ENCODE results near the gene SOX2. TPM values are rescaled to one million over a fixed set of nuclear protein-coding genes. Genes with fewer than 3 reads are reported as not detected.

Gene SOX2
- total RNA-seq, 1 donor = under 0.01 TPM

- Histone ChIP-seq H3K9me3 (ENCODE audit: low read depth, low read length) (no peaks in the 10 kb centered on the region), H3K27me3 (ENCODE audit: insufficient read depth, low read length) (peaks cover 99% of the 10 kb centered on the region), H3K4me3 (ENCODE audit: low read length) (no peak overlapping the region), H3K4me1 (ENCODE audit: insufficient read depth, low read length) (peaks cover 21% of the 10 kb centered on the region)
These were observed 12.4 kb upstream of the SOX2 start for GRCh38 chr3:181699171-181699903.

DNA sequence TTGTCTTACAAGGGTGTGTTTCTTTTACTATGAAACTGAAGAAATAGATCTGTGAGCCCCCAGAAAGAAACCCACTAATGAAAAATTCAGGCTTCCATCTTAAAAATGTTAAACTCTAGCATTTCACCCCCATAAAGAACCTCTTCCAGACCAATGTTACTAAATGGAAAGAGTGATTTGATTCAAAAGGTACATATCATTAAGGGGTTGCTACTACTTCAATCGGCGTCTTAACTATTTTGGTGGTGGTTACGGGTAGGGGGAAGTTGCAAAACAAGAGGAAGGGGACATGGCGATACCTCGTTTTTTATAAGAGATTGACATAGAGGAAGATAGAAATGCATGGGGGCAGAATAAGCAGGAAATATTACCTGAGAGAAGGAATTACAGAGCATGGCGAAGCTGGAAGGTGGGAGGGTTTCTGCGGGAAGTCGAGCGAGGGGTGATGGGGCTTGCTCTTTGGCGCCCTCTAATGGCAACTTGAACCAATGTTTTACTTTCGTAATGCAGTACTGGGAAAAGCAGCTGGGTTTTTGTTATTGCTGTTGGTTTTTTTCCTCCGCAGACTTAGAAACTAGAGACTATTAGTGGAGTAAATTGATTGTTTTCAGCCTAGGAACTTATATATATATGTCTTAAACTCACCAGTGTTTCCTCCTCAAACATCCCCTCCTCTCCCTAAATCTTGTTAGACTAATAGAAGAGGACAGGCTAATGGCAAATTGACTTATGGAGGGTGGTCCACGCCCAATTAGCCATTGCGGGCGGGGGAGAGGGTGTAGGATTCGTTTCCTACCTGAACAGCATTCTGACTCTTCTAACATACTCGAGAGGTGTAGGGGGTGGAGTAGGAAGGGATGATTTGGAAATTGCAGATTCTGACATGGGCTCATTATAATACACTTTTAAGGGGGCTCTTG lies 11.3 kb upstream of the SOX2 start:
- Histone ChIP-seq H3K4me1 (ENCODE audit: insufficient read depth, low read length) (peaks cover 21% of the 10 kb centered on the region), H3K9me3 (ENCODE audit: low read depth, low read length) (no peaks in the 10 kb centered on the region), H3K4me3 (ENCODE audit: low read length) (no peak overlapping the region), H3K27me3 (ENCODE audit: insufficient read depth, low read length) (peaks cover 99% of the 10 kb centered on the region)

DNA sequence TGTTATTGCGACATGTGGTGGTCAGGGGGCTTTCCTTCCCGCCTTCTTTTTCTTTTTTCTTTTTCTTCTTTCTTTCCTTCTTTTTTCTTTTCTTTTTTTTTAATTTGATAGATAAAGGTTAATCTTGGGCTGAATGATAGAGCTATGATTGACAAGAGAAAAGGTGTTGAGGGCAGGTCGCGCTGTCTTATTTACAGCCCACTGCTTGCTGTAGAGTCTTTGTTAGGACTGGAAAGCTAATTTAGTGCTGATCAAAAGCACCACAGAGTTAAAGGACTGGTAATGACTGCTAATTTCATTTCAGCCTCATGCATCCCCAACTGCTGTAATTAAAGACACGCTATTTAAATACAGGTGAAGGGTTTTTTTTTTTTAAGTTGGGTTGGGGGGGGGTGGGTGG lies 10.6 kb upstream of the SOX2 start:
- H3K9me3 ChIP-seq (ENCODE audit: low read depth, low read length) = no peaks in the 10 kb centered on the region
- peaks cover 14% of the 10 kb centered on the region for H3K4me1 ChIP-seq (ENCODE audit: insufficient read depth, low read length)
- peaks cover 99% of the 10 kb centered on the region for H3K27me3 ChIP-seq (ENCODE audit: insufficient read depth, low read length)
- H3K4me3 ChIP-seq (ENCODE audit: low read length) = no peak overlapping the region

- no peak overlapping the region for H3K4me3 ChIP-seq (ENCODE audit: low read length)
- no peaks in the 10 kb centered on the region for H3K9me3 ChIP-seq (ENCODE audit: low read depth, low read length)
- H3K4me1 ChIP-seq (ENCODE audit: insufficient read depth, low read length) = peaks cover 13% of the 10 kb centered on the region
- peaks cover 99% of the 10 kb centered on the region for H3K27me3 ChIP-seq (ENCODE audit: insufficient read depth, low read length)
These were observed 7.9 kb upstream of the SOX2 start for GRCh38 chr3:181703601-181704420.

DNA sequence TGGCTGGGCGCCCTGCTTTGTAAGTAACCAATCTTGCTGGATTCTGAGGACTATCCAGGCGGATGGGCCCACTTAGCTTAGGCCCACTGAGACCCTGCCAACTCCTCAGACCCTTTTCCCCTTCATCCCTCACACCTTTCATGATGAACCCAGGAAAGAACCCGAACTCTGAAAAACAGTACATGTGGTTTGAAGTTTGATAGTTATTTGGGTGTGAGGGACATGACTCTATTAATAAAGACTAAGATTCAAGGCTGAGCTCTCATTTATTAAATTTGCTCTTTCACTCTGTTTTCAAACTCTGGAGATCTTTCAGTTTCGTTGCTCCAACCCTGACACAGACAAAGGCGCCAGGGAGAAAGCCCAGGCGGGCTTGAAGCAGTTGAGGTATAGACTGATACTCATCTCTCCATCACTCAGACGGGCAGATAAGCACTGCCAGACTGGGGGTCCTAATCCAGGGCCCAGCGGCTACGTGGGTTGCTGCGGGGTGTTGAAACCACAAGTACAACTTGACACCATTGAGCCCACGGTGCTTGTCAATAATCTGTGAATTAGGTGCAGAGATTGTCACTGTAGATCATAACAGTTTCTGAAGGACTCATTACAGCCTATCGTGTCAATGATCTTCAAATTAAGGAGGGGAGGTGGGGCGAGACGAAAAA lies 7.2 kb upstream of the SOX2 start:
- Histone ChIP-seq H3K27me3 (ENCODE audit: insufficient read depth, low read length) (peaks cover 99% of the 10 kb centered on the region), H3K4me3 (ENCODE audit: low read length) (no peak overlapping the region), H3K9me3 (ENCODE audit: low read depth, low read length) (no peaks in the 10 kb centered on the region), H3K4me1 (ENCODE audit: insufficient read depth, low read length) (peaks cover 14% of the 10 kb centered on the region)

- Histone ChIP-seq H3K4me3 (ENCODE audit: low read length) (no peak overlapping the region), H3K4me1 (ENCODE audit: insufficient read depth, low read length) (peaks cover 17% of the 10 kb centered on the region), H3K9me3 (ENCODE audit: low read depth, low read length) (no peaks in the 10 kb centered on the region), H3K27me3 (ENCODE audit: insufficient read depth, low read length) (peaks cover 99% of the 10 kb centered on the region)
These were observed 6.6 kb upstream of the SOX2 start for GRCh38 chr3:181705086-181705480.

DNA sequence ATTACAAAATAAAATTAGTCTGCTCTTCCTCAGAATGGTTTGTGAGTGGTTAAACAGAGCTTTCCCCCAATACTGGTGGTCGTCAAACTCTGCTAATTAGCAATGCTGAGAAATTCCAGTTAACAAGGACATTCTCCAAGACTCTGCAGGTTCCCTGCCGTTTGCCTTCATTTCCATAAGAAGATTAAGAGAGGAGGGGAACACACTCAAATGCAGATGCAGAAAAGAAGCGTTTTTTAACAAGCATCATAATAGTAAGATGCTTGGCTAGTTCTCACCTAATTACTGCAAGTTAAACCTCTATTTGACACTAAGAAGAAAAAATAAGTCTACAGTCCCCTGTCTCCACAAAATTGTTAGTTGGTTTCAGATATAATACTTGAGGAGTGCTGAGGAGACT lies 3.7 kb upstream of the SOX2 start:
- peaks cover 20% of the 10 kb centered on the region for H3K4me1 ChIP-seq (ENCODE audit: insufficient read depth, low read length)
- peaks cover 97% of the 10 kb centered on the region for H3K27me3 ChIP-seq (ENCODE audit: insufficient read depth, low read length)
- no peak overlapping the region for H3K4me3 ChIP-seq (ENCODE audit: low read length)
- H3K9me3 ChIP-seq (ENCODE audit: low read depth, low read length) = no peaks in the 10 kb centered on the region

- Histone ChIP-seq H3K27me3 (ENCODE audit: insufficient read depth, low read length) (peaks cover 97% of the 10 kb centered on the region), H3K9me3 (ENCODE audit: low read depth, low read length) (no peaks in the 10 kb centered on the region), H3K4me3 (ENCODE audit: low read length) (no peak overlapping the region), H3K4me1 (ENCODE audit: insufficient read depth, low read length) (peaks cover 19% of the 10 kb centered on the region)
These were observed 2.0 kb upstream of the SOX2 start for GRCh38 chr3:181709537-181710279.

GRCh38 chr3:181710345-181711291 lies 1.1 kb upstream of the SOX2 start:
- no peaks in the 10 kb centered on the region for H3K9me3 ChIP-seq (ENCODE audit: low read depth, low read length)
- peaks cover 97% of the 10 kb centered on the region for H3K27me3 ChIP-seq (ENCODE audit: insufficient read depth, low read length)
- peaks cover 19% of the 10 kb centered on the region for H3K4me1 ChIP-seq (ENCODE audit: insufficient read depth, low read length)
- no peak overlapping the region for H3K4me3 ChIP-seq (ENCODE audit: low read length)

GRCh38 chr3:181712226-181712552 lies 464 bp downstream of the SOX2 start:
- H3K4me1 ChIP-seq (ENCODE audit: insufficient read depth, low read length) = peaks cover 19% of the 10 kb centered on the region
- H3K27me3 ChIP-seq (ENCODE audit: insufficient read depth, low read length) = peaks cover 97% of the 10 kb centered on the region
- H3K9me3 ChIP-seq (ENCODE audit: low read depth, low read length) = no peaks in the 10 kb centered on the region
- H3K4me3 ChIP-seq (ENCODE audit: low read length) = no peak overlapping the region

GRCh38 chr3:181712553-181713279 lies 991 bp downstream of the SOX2 start:
- Histone ChIP-seq H3K4me3 (ENCODE audit: low read length) (no peak overlapping the region), H3K4me1 (ENCODE audit: insufficient read depth, low read length) (peaks cover 19% of the 10 kb centered on the region), H3K9me3 (ENCODE audit: low read depth, low read length) (no peaks in the 10 kb centered on the region), H3K27me3 (ENCODE audit: insufficient read depth, low read length) (peaks cover 97% of the 10 kb centered on the region)

DNA sequence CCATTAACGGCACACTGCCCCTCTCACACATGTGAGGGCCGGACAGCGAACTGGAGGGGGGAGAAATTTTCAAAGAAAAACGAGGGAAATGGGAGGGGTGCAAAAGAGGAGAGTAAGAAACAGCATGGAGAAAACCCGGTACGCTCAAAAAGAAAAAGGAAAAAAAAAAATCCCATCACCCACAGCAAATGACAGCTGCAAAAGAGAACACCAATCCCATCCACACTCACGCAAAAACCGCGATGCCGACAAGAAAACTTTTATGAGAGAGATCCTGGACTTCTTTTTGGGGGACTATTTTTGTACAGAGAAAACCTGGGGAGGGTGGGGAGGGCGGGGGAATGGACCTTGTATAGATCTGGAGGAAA lies 1.5 kb downstream of the SOX2 start:
- H3K4me3 ChIP-seq (ENCODE audit: low read length) = no peak overlapping the region
- peaks cover 19% of the 10 kb centered on the region for H3K4me1 ChIP-seq (ENCODE audit: insufficient read depth, low read length)
- no peaks in the 10 kb centered on the region for H3K9me3 ChIP-seq (ENCODE audit: low read depth, low read length)
- H3K27me3 ChIP-seq (ENCODE audit: insufficient read depth, low read length) = peaks cover 97% of the 10 kb centered on the region
